Measurements from ENCODE around the gene CHRNE.
"Not testable (repeated sequence)": the region's sequence is repeated elsewhere in the genome, so short reads cannot be mapped to it uniquely, and the experiment has no call there.

Gene CHRNE

DNA sequence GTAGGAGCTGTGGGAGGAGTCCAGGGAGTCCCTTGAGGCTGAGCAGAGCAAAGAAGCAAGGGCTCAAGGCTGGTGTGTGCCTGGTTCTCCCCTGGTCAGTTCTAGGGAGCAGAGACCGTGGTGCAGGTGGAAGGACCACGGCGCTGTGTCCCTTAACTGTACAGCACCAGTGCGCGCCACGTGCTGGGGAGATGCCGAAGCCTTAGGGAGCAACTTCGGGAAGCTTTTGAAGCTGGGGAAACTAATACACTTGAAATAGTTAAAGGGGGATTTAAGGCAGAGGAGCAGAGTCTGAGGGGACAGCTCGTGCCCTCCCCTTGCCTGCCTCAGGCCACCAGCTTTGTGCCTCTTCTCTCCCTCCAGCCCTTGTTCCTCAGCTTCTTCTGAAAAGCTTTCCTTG is 42.2 kb downstream of the CHRNE start:
- Histone ChIP-seq H3K4me3 (peak overlapping the region in 3 of 7 experiments; percentile 17 to 40 (median 26)), H3K27ac (peak overlapping the region in 16 of 21 experiments; percentile 10 to 87 (median 78))

DNA sequence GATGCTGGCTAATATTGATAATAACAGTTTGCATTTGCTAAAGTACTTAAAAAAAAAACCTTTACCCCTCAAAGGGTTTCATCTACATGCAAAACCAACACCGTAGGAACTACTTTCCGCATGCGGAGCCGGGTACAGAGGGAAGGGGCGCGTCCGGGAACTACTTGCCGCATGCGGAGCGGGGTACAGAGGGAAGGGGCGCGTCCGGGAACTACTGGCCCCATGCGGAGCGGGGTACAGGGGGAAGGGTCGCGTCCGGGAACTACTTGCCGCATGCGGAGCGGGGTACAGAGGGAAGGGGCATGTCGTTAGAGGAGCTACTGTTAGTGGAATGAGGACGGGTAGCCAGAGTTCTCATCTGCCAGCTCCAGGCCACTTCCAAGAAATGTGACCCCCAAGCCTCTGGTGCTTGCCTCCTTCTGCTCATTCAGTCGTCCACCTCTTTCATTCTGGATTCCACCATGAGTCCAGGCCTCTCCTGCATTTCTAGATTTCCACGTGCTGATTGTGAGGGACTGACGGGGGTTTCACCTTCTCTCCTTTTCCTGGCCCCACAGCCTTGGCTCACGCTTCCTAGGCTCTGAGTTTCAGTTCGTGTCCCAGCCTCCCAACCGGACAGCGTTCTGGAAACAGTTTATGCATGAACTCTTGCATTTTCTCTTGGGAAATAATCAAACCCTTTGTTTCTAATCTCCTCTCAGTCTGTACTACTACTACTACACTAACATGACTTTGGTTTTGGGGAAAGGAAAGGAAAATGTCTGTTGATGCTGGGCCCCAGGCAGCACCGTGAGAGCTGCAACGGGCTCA is 42.9 kb downstream of the CHRNE start:
- Histone ChIP-seq H3K4me3 (peak overlapping the region in 6 of 7 experiments; percentile 8 to 40 (median 22)), H3K27ac (peak overlapping the region in 19 of 21 experiments; percentile 10 to 87 (median 77))

DNA sequence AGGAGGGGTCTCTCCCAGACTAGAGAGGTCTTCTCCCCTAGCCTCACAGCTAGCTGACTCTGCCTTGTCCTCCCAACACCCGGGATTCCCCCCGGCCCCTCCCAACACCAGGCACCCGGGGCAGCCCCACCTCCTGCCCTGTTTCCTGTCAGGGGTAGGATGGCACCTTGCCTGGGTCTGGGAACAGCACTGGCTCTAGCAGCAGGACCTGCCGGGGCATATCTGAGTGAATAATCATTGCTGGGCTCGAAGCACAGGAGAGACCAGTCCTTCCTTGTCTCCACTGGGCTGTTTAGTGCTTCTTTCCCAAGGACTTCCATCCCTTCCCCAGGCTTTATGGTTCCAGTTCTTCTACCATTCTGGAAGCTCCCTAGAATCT is 44.0 kb downstream of the CHRNE start:
- peak overlapping the region in 6 of 7 experiments; percentile 8 to 40 (median 22) for H3K4me3 ChIP-seq

DNA sequence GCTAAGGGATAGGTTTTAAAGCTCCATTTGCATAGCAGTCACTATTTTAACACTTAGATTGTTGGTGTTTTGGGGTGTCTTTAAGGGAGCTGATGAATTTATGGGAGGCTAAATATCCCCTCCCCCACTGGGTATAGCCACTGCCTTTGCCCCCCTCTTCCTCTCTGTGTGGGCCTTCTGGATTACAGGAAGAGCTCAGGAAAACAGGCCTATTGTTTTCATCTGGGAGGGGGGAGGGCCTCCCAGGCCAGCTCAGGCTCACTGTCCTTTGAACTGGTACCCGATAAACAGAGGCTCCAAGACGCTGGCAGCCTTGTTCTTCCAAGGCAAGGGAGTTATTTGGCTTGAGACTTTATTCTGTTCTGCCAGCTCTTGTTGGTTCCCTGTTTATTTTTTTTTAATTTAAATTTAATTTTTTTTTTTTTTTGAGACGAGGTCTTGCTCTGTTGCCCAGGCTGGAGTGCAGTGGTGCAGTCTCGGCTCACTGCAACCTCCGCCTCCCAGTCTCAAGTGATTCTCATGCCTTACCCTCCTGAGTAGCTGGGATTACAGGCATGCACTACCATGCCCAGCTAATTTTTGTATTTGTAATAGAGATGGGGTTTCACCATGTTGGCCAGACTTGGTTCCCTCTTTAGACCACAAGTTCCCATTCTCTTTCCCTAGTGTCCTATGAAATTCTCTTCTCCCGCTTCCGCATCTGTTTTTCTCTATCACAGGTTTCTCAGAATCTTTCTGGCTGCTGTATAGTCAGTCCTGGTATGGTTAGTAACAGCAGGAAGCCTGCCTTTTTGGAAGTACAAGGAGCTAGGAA is 44.6 kb downstream of the CHRNE start:
- Histone ChIP-seq H3K27ac (peak overlapping the region in 20 of 21 experiments; percentile 22 to 87 (median 77)), H3K4me3 (peak overlapping the region in 2 of 7 experiments; percentile 13 to 26)

More for the DNA sequence above, 44.0 kb downstream of the CHRNE start:
- peak overlapping the region in 20 of 21 experiments; percentile 59 to 87 (median 78) for H3K27ac ChIP-seq

DNA sequence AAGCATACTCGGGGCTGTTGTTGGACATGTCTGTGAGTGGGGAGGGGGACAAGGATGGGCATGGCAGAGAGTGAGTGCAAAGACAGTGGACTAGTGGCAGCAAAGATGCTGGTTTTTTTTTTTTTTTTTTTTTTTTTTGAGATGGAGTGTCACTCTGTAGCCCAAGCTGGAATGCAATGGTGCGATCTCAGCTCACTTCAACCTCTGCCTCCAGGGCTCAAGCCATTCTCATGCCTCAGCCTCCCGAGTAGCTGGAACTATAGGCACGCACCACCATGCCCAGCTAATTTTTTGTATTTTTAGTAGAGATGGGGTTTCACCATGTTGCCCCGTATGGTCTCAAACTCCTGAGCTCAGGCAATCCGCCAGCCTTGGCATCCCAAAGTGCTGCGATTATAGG is 45.6 kb downstream of the CHRNE start:
- peak overlapping the region in 20 of 21 experiments; percentile 2 to 87 (median 77) for H3K27ac ChIP-seq
- not testable (repeated sequence) for H3K4me3 ChIP-seq

DNA sequence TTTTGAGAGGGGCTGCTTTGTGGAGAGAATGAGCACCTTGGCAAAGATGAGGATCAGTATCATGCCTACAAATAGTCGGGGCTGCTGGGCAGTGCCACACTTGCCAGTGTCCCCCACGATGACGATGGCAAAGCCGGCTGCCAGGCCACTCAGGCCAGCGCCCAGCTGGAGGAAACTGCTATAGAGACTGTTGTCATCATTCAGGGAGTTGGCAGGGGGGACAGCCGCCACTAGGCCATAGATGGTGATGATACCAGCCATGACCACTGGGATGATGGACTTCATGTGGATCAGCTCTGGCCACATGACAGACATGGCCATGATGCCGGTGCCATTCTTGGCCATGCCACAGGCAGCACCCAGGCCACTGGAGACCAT is 46.0 kb downstream of the CHRNE start:
- peak overlapping the region in 18 of 21 experiments; percentile 5 to 87 (median 68) for H3K27ac ChIP-seq
- H3K4me3 ChIP-seq: no peak overlapping the region

DNA sequence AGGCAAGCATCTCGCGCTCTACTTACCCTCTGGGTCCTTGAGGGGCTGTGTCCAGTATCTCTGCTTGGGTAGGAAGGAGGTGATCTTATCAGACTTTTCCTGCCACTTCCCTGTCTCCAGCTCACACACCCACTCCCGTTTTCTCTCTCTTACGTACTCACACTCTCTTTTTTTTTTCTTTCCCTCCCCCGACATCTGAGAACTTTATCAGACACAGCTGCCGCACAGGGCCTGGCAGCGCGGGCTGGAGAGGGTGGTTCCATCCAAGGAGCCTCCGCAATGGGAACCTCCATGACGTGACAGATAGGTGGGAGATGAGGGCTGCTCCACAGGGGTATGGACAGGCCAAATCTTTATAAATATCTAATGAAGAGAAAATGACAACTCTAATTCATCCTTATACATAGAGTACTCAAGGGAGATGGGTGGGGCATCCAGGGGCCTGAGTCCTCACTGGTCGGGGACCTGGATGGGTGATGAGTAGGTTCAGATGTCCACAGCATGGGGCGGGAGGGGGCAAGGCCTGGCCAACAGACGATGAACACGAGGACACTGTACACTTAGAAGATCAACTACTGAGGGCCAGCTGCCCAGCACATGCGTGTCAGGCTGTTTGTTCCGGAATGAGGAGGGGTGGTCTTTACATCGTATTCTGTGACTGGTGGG is 46.5 kb downstream of the CHRNE start:
- Histone ChIP-seq H3K4me3 (no peak overlapping the region), H3K27ac (peak overlapping the region in 18 of 21 experiments; percentile 5 to 87 (median 68))

DNA sequence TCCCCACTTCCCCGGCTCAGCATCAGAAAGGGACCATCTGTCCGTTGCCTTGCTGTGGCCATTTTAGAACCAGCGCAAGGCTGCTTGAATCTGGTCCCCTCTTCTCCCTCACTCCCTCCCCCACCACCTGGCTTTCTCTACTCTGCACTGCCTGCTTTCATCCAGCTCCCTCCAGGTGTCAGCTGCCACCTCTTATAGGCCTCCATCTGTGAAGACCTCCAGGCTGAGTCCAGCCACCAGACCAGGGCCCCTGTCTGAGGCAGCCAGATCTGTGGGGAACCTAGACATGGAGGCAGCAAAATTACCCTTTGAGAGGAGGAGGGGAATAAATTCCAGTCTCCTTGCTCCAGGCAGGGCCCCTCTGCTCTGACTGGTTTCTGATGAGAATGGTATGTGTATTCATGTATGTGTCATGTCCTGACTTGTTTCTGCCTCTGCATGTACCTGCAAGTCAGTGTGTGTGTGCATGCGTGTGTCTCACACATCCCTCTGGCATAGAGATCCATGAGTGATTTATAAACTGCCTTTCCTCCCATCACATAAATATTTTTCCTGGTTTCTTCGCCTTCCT is 48.7 kb downstream of the CHRNE start:
- no peak overlapping the region for H3K4me3 ChIP-seq
- H3K27ac ChIP-seq: peak overlapping the region; percentile 7 to 89 (median 77)

DNA sequence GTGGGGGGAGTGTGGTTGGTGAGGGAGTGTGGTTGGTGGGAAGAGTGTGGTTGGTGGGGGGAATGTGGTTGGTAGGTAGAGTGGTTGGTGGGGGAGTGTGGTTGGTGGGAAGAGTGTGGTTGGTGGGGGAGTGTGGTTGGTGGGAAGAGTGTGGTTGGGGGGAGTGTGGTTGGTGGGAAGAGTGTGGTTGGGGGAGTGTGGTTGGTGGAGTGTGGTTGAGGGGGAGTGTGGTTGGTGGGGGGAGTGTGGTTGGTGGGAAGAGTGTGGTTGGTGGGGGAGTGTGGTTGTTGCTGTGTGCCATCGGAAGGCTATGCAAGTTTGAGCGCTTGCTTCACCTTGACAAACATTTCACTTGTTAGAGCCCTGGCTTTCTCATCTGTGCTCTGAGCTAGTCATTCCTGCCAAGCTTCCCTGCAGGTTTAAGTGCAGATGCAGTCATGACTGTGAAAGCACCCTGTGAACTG is 49.7 kb downstream of the CHRNE start:
- H3K4me3 ChIP-seq: no peak overlapping the region
- peak overlapping the region in 19 of 21 experiments; percentile 48 to 89 (median 79) for H3K27ac ChIP-seq

DNA sequence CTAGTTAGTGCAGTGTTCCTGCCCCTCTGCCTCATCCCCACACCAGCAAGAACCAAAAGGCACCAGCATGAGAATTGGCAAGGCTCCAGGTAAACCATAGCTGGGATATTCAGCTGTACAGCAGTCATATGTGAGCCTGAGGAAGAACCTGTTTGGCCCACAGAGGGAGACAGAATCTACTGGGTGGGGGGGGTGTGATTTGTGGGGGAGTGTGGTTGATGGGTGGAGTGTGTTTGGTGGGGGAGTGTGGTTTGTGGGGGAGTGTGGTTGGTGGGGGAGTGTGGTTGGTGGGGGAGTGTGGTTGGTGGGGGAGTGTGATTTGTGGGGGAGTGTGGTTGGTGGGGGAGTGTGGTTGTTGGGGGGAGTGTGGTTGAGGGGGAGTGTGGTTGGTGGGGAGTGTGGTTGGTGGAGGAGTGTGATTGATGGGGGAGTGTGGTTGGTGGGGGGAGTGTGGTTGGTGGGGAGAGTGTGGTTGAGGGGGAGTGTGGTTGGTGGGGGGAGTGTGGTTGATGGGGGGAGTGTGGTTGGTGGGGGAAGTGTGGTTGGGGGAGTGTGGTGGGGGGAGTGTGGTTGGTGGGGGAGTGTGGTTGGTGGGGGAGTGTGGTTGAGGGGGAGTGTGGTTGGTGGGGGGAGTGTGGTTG is 50.2 kb downstream of the CHRNE start:
- no peak overlapping the region for H3K4me3 ChIP-seq
- H3K27ac ChIP-seq: peak overlapping the region in 10 of 21 experiments; percentile 14 to 81 (median 52)

DNA sequence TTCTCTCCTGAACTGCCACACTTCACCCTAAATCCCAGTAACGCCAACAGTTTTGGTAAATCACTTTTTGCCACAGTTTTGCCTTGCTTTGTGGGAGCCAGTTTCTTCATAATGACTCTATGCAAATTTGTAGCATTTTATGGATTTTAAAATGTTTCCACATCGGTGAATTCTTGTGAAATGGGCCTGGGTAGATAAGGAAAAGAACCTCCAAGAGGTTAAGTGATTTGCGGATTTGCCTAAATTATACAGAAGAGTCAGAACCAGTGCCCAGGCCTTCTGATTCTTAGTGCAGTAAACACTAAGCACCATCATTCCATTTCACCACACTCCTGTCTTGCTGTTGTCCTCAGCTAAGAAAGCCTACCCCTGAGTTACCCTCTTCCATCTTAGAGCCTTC is 51.8 kb downstream of the CHRNE start:
- peak overlapping the region in 20 of 21 experiments; percentile 15 to 88 (median 72) for H3K27ac ChIP-seq

DNA sequence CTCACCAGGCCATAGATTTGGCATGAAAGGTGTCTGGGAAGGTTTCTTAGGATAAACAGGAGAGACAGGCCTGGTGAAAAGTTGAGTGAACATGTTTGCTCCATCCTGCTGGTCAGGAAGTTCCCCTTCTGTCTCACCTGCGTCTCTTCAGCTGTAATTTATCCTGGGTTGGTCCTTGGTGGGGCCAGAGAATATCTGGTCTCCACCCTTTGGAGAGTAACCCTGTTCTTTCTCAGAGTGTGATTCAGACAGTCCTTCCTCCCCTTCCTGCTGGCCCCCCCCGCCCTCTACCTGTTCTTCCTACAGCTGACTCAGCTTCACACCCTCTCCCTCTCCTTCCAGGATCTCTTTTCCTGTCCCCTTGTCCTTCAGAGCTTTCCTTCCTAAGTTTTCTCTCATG is 52.7 kb downstream of the CHRNE start:
- peak overlapping the region in 20 of 21 experiments; percentile 15 to 88 (median 74) for H3K27ac ChIP-seq
- no peak overlapping the region for H3K4me3 ChIP-seq

More for the DNA sequence above, 51.8 kb downstream of the CHRNE start:
- H3K4me3 ChIP-seq: no peak overlapping the region

DNA sequence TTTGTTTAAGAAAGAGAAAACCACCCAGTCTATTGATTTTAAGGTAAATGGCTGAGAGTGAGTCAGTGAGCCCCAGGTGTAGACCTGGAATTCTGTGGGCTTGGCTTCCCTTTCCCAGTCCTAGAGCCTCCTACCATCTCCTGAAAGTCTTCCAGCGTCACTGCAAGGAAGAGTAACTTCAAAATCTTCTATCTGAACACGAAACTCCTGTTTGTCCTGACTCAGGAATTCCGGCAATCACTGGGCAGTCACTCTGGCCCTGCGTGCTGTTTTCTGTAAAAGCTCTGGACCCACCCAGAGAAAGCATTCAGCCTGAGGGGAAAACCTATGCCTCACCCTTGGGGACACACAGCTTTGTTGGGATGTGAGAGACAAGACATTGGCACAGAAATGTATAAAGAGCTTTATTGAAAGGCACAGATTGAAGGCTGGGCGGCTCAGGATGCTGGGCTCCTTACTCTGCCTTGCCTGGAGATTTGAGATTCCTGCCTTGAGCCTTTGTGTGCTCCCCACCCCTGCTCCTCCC is 53.8 kb downstream of the CHRNE start:
- Histone ChIP-seq H3K4me3 (no peak overlapping the region), H3K27ac (peak overlapping the region in 20 of 21 experiments; percentile 8 to 88 (median 74))

All from skin epidermis (tissue), 12 donors.